ENCODE measurements around the gene DUSP7. TPM values are rescaled to one million over a fixed set of nuclear protein-coding genes. Genes with fewer than 3 reads are reported as not detected.
"Not testable (repeated sequence)": the region's sequence is repeated elsewhere in the genome, so short reads cannot be mapped to it uniquely, and the experiment has no call there.

The DUSP7 gene
- total RNA-seq, 1 donor from 2014 or later = 32.5 TPM

GRCh38 chr3:52046186-52046901 lies 10.0 kb downstream of the DUSP7 start:
- Mint-ChIP-seq H3K4me3 (ENCODE audit: unreplicated experiment) (peak overlapping the region; percentile 50), H3K27ac (ENCODE audit: unreplicated experiment) (peak overlapping the region; percentile 97), H3K27me3 (ENCODE audit: low read depth) (no peaks in the 10 kb centered on the region), H3K4me1 (ENCODE audit: low read depth) (peaks cover 58% of the 10 kb centered on the region), H3K36me3 (ENCODE audit: low read depth) (peaks cover 10% of the 10 kb centered on the region), H3K9me3 (ENCODE audit: low read depth) (no peaks in the 10 kb centered on the region)
- TF ChIP-seq CTCF (IDR thresholded peaks at IDR 0.05) = no peak
- no peak for DNase-seq (ENCODE audit: low spot score)

GRCh38 chr3:52044869-52045619 lies 11.3 kb downstream of the DUSP7 start:
- Mint-ChIP-seq H3K4me1 (ENCODE audit: low read depth) (peaks cover 64% of the 10 kb centered on the region), H3K27ac (ENCODE audit: unreplicated experiment) (peak overlapping the region; percentile 97)

GRCh38 chr3:52043750-52044149 lies 12.6 kb downstream of the DUSP7 start:
- peaks cover 58% of the 10 kb centered on the region for H3K4me1 Mint-ChIP-seq (ENCODE audit: low read depth)

More at GRCh38 chr3:52044869-52045619, 11.3 kb downstream of the DUSP7 start:
- no peaks in the 10 kb centered on the region for H3K27me3 Mint-ChIP-seq (ENCODE audit: low read depth)
- peaks cover 5% of the 10 kb centered on the region for H3K36me3 Mint-ChIP-seq (ENCODE audit: low read depth)
- no peaks in the 10 kb centered on the region for H3K9me3 Mint-ChIP-seq (ENCODE audit: low read depth)
- TF ChIP-seq CTCF (IDR thresholded peaks at IDR 0.05) = no peak
- no peak overlapping the region for H3K4me3 Mint-ChIP-seq (ENCODE audit: unreplicated experiment)
- DNase-seq (ENCODE audit: low spot score) = no peak

GRCh38 chr3:52043039-52043438 lies 13.3 kb downstream of the DUSP7 start:
- not testable (repeated sequence) for DNase-seq (ENCODE audit: low spot score); H3K9me3 Mint-ChIP-seq (ENCODE audit: low read depth); H3K4me3 Mint-ChIP-seq (ENCODE audit: unreplicated experiment); H3K27me3 Mint-ChIP-seq (ENCODE audit: low read depth); H3K27ac Mint-ChIP-seq (ENCODE audit: unreplicated experiment); H3K36me3 Mint-ChIP-seq (ENCODE audit: low read depth)
- peaks cover 52% of the 10 kb centered on the region for H3K4me1 Mint-ChIP-seq (ENCODE audit: low read depth)

More at GRCh38 chr3:52043750-52044149, 12.6 kb downstream of the DUSP7 start:
- no peak for DNase-seq (ENCODE audit: low spot score)
- H3K27ac Mint-ChIP-seq (ENCODE audit: unreplicated experiment) = peak overlapping the region; percentile 97
- H3K4me3 Mint-ChIP-seq (ENCODE audit: unreplicated experiment) = no peak overlapping the region
- no peaks in the 10 kb centered on the region for H3K36me3 Mint-ChIP-seq (ENCODE audit: low read depth)
- H3K27me3 Mint-ChIP-seq (ENCODE audit: low read depth) = no peaks in the 10 kb centered on the region
- no peaks in the 10 kb centered on the region for H3K9me3 Mint-ChIP-seq (ENCODE audit: low read depth)
- TF ChIP-seq CTCF (IDR thresholded peaks at IDR 0.05) = no peak

GRCh38 chr3:52041118-52041731 lies 15.1 kb downstream of the DUSP7 start:
- Mint-ChIP-seq H3K4me3 (ENCODE audit: unreplicated experiment) (no peak overlapping the region), H3K27me3 (ENCODE audit: low read depth) (no peaks in the 10 kb centered on the region), H3K4me1 (ENCODE audit: low read depth) (peaks cover 36% of the 10 kb centered on the region), H3K27ac (ENCODE audit: unreplicated experiment) (no peak overlapping the region), H3K36me3 (ENCODE audit: low read depth) (no peaks in the 10 kb centered on the region), H3K9me3 (ENCODE audit: low read depth) (no peaks in the 10 kb centered on the region)
- TF ChIP-seq CTCF (IDR thresholded peaks at IDR 0.05) = peak; percentile 66
- no peak for DNase-seq (ENCODE audit: low spot score)

Data from chondrocyte (in vitro differentiated cells).